ENCODE measurements around the gene CDA. TPM values are rescaled to one million over a fixed set of nuclear protein-coding genes. Genes with fewer than 3 reads are reported as not detected.

The CDA gene
- total and polyA plus RNA-seq, 9 of the 15 experiments (the other 6 are each of a cell fraction or from before 2014, with no cell fraction given), result not detected

DNA sequence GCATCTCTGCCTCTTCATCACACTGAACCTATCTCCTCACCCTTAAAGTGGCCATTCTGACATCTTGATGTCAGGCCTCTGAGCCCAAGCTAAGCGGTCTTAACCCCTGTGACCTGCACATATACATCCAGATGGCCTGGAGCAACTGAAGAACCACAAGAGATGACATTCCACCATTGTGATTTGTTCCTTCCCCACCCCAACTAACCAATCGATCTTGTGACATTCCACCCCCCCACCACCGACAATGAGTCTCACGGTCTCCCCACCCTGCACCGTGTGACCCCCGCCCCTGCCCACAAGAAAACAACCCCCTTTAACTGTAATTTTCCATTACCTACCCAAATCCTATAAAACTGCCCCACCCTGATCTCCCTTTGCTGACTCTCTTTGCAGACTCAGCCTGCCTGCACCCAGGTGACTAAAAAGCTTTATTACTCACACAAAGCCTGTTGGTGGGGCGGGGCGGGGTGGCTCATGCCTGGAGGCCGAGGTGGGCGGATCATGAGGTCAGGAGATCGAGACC, 23.4 kb downstream of the CDA start:
- H3K9me1 ChIP-seq (ENCODE audit: control insufficient read depth, insufficient read depth, low read length), result no peaks in the 10 kb centered on the region
- H3K9me3 ChIP-seq (replicated peaks; ENCODE audit: control insufficient read depth, insufficient read depth, low read depth, low read length), result no peaks in the 10 kb centered on the region
- no peak overlapping the region for H3K9ac ChIP-seq (ENCODE audit: insufficient read depth in 1 of 2, low read depth in 2 of 2, low read length in 2 of 2)
- BruUV-seq (replicated peaks), result no TSS peak
- intact Hi-C loops (cut with micrococcal nuclease) (no loop called here), in situ Hi-C loops (cut with MboI) (no loop called here)
- no peak overlapping the region for H2AFZ ChIP-seq (ENCODE audit: low read depth, low read length)
- peak in 1 of 4 experiments; percentile 36 for DNase-seq (ENCODE audit: extremely low read depth in 1 of 4, low spot score in 3 of 4)
- H3K79me2 ChIP-seq (ENCODE audit: control insufficient read depth, insufficient read depth, low read length), result no peaks in the 10 kb centered on the region
- ATAC-seq, result no peak
- 30% methylated on average over 11 of the region's 11 CpGs for WGBS (ENCODE audit: insufficient coverage, low coverage, missing lambda C conversion rate)
- peak; percentile 66 for TF ChIP-seq EGR1 (conservative IDR thresholded peaks at IDR 0.05)
- TF ChIP-seq RREB1 (CRISPR knock-in tag; IDR thresholded peaks at IDR 0.05), result no peak
- no peaks in the 10 kb centered on the region for H3K36me3 ChIP-seq (ENCODE audit: control insufficient read depth, insufficient read depth, low read length)
- H3K4me3 ChIP-seq, result no peak overlapping the region
- CTCF ChIA-PET (ENCODE audit: low intra/inter-chr PET ratio), result no interaction called here
- H3K27ac ChIP-seq (ENCODE audit: extremely low read depth, low read depth, low read length), result no peak overlapping the region
- POLR2A ChIA-PET, result no interaction called here
- peaks cover 2 to 6% of the 10 kb centered on the region in 2 experiments; a peak in 2 of 5 replicates for H3K4me1 ChIP-seq (replicated peaks in 1 of 2; ENCODE audit: control insufficient read depth in 2 of 2, insufficient read depth in 2 of 2, low read length in 2 of 2)
- FAIRE-seq, result no peak
- H3K27me3 ChIP-seq (ENCODE audit: control insufficient read depth in 2 of 2, insufficient read depth in 2 of 2, low read length in 2 of 2), result peaks cover 15 to 16% of the 10 kb centered on the region in 2 experiments
- H3K4me2 ChIP-seq (ENCODE audit: insufficient read depth, low read length), result no peak overlapping the region
- no peaks in the 10 kb centered on the region for H4K20me1 ChIP-seq (replicated peaks; ENCODE audit: control insufficient read depth, insufficient read depth, low read length)
